Panc1 (cell line): ENCODE data around the gene FAM89A. TPM values are rescaled to one million over a fixed set of nuclear protein-coding genes. Genes with fewer than 3 reads are reported as not detected.

ENCODE experiments used
- ATAC-seq: fragments of 200-7000 bp; cut with Tn5 transposase; 2 replicates; pipeline ENCODE4 v1.9.1; 2020; ENCODE audit warnings: mild to moderate bottlenecking, moderate library complexity
- BruUV-seq: library from RNA; stranded (reverse); fragments of 400-500 nt; replicated peaks from 2 replicates; lab custom pipeline; 2021; lab: Mats Ljungman, UMichigan
- CTCF ChIA-PET: fragments of 300-600 bp; sonication (Branson Sonifier 250); formaldehyde crosslinking; loops from one replicate; lab custom pipeline; 2022; ENCODE audit warnings: antibody characterized with exemption; lab: Charles Lee
- POLR2A ChIA-PET: fragments of 300-600 bp; sonication (Branson Sonifier 250); formaldehyde crosslinking; loops from one replicate; lab custom pipeline; 2022; ENCODE audit warnings: antibody characterized with exemption; lab: Charles Lee
- DNase-seq: peaks from one replicate; pipeline ENCODE4 v3.0.0-alpha.2; 2010; ENCODE audit warnings: low read depth, low spot score
- H3K27ac ChIP-seq: 2 replicates; pipeline ENCODE4 v1.5.1; 2011; ENCODE audit warnings: mild to moderate bottlenecking, low read length, inconsistent platforms
- H3K27me3 ChIP-seq: fragments of 200-500 bp; sonication (Bioruptor generic); 2 replicates; pipeline ENCODE4 v1.6.0; 2014; ENCODE audit warnings: low read length, inconsistent platforms; ENCODE audit not compliant: control insufficient read depth, insufficient read depth
- H3K36me3 ChIP-seq: fragments of 200-500 bp; sonication (Bioruptor generic); 2 replicates; pipeline ENCODE4 v1.5.1; 2014; ENCODE audit warnings: inconsistent platforms, mild to moderate bottlenecking, low read length, moderate library complexity; ENCODE audit not compliant: control insufficient read depth, insufficient read depth
- H3K4me1 ChIP-seq: 2 replicates; pipeline ENCODE4 v1.5.1; 2011; ENCODE audit warnings: inconsistent platforms, mild to moderate bottlenecking, low read length, moderate library complexity; ENCODE audit not compliant: control insufficient read depth, insufficient read depth
- H3K4me3 ChIP-seq, 2 experiments: 2 replicates each; pipeline ENCODE4 v1.5.1; 2011 to 2012; ENCODE audit warnings: low read depth in 2 of 2, low read length in 2 of 2, mild to moderate bottlenecking in 2 of 2, inconsistent platforms in 1 of 2, moderate library complexity in 1 of 2
- H3K9me3 ChIP-seq: fragments of 200-500 bp; sonication (Bioruptor generic); 2 replicates; pipeline ENCODE4 v1.5.1; 2014; ENCODE audit warnings: low read depth, mild to moderate bottlenecking, inconsistent platforms, low read length, moderate library complexity; ENCODE audit not compliant: control insufficient read depth, insufficient read depth
- POLR2AphosphoS5 ChIP-seq: IDR thresholded peaks from 2 replicates; pipeline ENCODE4 v1.6.1; 2012; ENCODE audit warnings: mild to moderate bottlenecking, low read depth, low read length, moderate library complexity
- SIN3A ChIP-seq: IDR thresholded peaks from 2 replicates; pipeline ENCODE4 v1.6.1; 2012; ENCODE audit warnings: low read depth, mild to moderate bottlenecking, low read length, moderate library complexity, borderline replicate concordance; ENCODE audit not compliant: insufficient read depth
- TCF7L2 ChIP-seq: IDR thresholded peaks from 2 replicates; pipeline ENCODE4 v1.6.1; 2011; ENCODE audit warnings: mild to moderate bottlenecking, low read depth, low read length, inconsistent platforms
- in situ Hi-C: cut with HindIII; loops from 2 replicates; pipeline ENCODE4 v1.10.0; 2016; ENCODE audit warnings: low sequenced_read_pairs, low pct_unique_long_range_greater_than_20kb
- intact Hi-C: fragments of 100-400 bp; cut with micrococcal nuclease; formaldehyde crosslinking; loops from one replicate; pipeline ENCODE4 v1.10.0; 2022; ENCODE audit not compliant: unreplicated experiment
- total RNA-seq: library from RNA; stranded (reverse); gene quantifications from one replicate; pipeline ENCODE4 v1.2.1, GENCODE V29; 2021; ENCODE audit not compliant: unreplicated experiment
- TF ChIP-seq, protein P1 (sequence below), 2 experiments: IDR thresholded peaks; 2 replicates each; pipeline ENCODE4 v1.6.1; 2011 to 2012; ENCODE audit warnings: low read depth in 2 of 2, control low read depth in 1 of 2, low read length in 1 of 2, mild to moderate bottlenecking in 1 of 2, moderate library complexity in 1 of 2; ENCODE audit not compliant: insufficient read depth in 1 of 2
- TF ChIP-seq, protein P2 (sequence below): fragments of 450-650 bp; IDR thresholded peaks from 2 replicates; pipeline ENCODE4 v1.5.1; 2017; ENCODE audit warnings: mild to moderate bottlenecking

Gene FAM89A
- total RNA-seq, 1 experiment from 2014 or later, result 2.2 TPM

DNA sequence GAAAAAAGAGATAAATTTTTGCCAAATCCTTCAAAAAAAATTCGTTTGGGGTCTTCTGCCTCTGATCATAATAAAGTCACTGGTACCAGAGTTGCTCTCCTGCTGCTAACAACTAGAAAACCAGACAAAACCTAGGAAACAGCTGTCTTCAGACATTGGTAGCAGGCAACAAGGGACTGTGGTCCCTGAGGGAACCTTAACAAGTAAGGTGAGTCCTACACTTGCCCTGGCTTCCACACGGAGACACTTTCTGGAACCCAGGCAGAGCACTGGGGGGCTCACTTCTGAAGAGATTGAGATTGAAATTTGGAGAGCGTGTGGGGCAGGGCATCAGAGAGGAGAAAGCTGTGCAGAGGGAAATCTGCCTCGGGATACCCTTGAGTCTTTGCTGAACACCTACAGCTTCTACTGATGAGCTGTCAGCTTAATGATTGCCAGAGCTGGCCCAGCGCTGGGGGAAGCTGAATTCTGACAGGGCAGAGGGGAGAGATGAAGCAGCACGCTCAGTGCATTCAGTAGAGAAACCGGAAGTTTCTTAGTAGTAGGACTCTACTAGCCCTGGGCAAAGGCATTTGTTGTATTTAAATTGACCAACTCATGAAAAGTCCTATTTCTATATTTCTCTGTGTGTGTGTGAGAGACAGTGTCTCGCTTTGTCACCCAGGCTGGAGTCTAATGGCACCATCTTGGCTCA, 18.5 kb upstream of the FAM89A start:
- ChIA-PET POLR2A (interaction anchor here (0.6 kb wide), 1 partner anchor 33 kb away, joined by 3 read pairs; no protein-coding TSS in a partner anchor), CTCF (no interaction called here)
- intact Hi-C loops (no loop called here), in situ Hi-C loops (no loop called here)
- ATAC-seq (no peak), DNase-seq (no peak)
- H3K27ac ChIP-seq, result no peak overlapping the region
- H3K9me3 ChIP-seq, result no peaks in the 10 kb centered on the region
- no peaks in the 10 kb centered on the region for H3K4me1 ChIP-seq
- no peaks in the 10 kb centered on the region for H3K27me3 ChIP-seq
- TF ChIP-seq, protein P1, sequence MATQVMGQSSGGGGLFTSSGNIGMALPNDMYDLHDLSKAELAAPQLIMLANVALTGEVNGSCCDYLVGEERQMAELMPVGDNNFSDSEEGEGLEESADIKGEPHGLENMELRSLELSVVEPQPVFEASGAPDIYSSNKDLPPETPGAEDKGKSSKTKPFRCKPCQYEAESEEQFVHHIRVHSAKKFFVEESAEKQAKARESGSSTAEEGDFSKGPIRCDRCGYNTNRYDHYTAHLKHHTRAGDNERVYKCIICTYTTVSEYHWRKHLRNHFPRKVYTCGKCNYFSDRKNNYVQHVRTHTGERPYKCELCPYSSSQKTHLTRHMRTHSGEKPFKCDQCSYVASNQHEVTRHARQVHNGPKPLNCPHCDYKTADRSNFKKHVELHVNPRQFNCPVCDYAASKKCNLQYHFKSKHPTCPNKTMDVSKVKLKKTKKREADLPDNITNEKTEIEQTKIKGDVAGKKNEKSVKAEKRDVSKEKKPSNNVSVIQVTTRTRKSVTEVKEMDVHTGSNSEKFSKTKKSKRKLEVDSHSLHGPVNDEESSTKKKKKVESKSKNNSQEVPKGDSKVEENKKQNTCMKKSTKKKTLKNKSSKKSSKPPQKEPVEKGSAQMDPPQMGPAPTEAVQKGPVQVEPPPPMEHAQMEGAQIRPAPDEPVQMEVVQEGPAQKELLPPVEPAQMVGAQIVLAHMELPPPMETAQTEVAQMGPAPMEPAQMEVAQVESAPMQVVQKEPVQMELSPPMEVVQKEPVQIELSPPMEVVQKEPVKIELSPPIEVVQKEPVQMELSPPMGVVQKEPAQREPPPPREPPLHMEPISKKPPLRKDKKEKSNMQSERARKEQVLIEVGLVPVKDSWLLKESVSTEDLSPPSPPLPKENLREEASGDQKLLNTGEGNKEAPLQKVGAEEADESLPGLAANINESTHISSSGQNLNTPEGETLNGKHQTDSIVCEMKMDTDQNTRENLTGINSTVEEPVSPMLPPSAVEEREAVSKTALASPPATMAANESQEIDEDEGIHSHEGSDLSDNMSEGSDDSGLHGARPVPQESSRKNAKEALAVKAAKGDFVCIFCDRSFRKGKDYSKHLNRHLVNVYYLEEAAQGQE (IDR thresholded peaks at IDR 0.05; ENCODE audit: insufficient read depth in 1 of 2, low read depth in 2 of 2, low read length in 1 of 2), result no peak
- TF ChIP-seq POLR2AphosphoS5 (no peak), SIN3A (no peak), TCF7L2 (no peak)
- TF ChIP-seq, protein P2, sequence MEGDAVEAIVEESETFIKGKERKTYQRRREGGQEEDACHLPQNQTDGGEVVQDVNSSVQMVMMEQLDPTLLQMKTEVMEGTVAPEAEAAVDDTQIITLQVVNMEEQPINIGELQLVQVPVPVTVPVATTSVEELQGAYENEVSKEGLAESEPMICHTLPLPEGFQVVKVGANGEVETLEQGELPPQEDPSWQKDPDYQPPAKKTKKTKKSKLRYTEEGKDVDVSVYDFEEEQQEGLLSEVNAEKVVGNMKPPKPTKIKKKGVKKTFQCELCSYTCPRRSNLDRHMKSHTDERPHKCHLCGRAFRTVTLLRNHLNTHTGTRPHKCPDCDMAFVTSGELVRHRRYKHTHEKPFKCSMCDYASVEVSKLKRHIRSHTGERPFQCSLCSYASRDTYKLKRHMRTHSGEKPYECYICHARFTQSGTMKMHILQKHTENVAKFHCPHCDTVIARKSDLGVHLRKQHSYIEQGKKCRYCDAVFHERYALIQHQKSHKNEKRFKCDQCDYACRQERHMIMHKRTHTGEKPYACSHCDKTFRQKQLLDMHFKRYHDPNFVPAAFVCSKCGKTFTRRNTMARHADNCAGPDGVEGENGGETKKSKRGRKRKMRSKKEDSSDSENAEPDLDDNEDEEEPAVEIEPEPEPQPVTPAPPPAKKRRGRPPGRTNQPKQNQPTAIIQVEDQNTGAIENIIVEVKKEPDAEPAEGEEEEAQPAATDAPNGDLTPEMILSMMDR, result no peak
- no peaks in the 10 kb centered on the region for H3K36me3 ChIP-seq
- H3K4me3 ChIP-seq, result no peak overlapping the region
- BruUV-seq, result no TSS peak

DNA sequence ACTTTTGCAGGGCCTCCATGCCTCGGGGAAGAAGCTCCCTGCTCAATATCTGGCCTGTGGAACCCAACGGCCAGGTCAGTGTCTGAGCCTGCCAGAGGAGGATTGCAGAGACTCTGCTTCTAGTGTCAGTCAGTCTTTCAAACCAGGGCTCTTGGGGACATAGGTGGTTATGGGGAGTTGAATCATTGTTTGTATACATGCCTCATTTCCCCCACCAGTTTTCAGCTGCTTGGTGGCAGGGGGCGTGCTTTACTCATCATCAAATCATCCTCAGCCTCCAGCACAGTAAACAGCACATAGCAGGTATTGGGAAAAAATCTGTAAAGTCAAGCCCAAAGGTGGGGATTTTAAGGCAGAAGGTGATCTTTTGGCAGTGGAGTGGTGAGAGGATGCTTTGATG, 17.4 kb upstream of the FAM89A start:
- BruUV-seq, result no TSS peak
- H3K27me3 ChIP-seq, result no peaks in the 10 kb centered on the region
- H3K4me3 ChIP-seq, result no peak overlapping the region
- ATAC-seq (no peak), DNase-seq (no peak)
- intact Hi-C loops (no loop called here), in situ Hi-C loops (no loop called here)
- TF ChIP-seq, protein P2, result no peak
- TF ChIP-seq, protein P1 (IDR thresholded peaks at IDR 0.05; ENCODE audit: insufficient read depth in 1 of 2, low read depth in 2 of 2, low read length in 1 of 2), result no peak
- TF ChIP-seq POLR2AphosphoS5, result no peak
- no peak for TF ChIP-seq TCF7L2
- TF ChIP-seq SIN3A, result no peak
- ChIA-PET CTCF (no interaction called here), POLR2A (no interaction called here)
- H3K36me3 ChIP-seq, result no peaks in the 10 kb centered on the region
- H3K9me3 ChIP-seq, result no peaks in the 10 kb centered on the region
- H3K4me1 ChIP-seq, result no peaks in the 10 kb centered on the region
- H3K27ac ChIP-seq, result no peak overlapping the region
